GM23248 (cell line): ENCODE results near the gene VSTM1. TPM values are rescaled to one million over a fixed set of nuclear protein-coding genes. Genes with fewer than 3 reads are reported as not detected.

Source experiments
- DNase-seq: peaks from one replicate; pipeline ENCODE4 v3.0.0-alpha.2; 2015
- H2AFZ ChIP-seq: fragments of 200-600 bp; sonication (generic); 2 replicates; pipeline ENCODE4 v1.6.1; 2016; ENCODE audit warnings: antibody characterized with exemption
- H3F3A ChIP-seq: fragments of 200-600 bp; sonication (generic); 2 replicates; pipeline ENCODE4 v1.6.1; 2016; ENCODE audit warnings: mild to moderate bottlenecking, antibody characterized with exemption, mixed run types; ENCODE audit not compliant: insufficient read depth
- H3K27ac ChIP-seq: fragments of 200-600 bp; sonication (generic); 2 replicates; pipeline ENCODE4 v1.5.1; 2016; ENCODE audit warnings: mild to moderate bottlenecking
- H3K27me3 ChIP-seq: fragments of 200-600 bp; sonication (generic); replicated peaks from 2 replicates; pipeline ENCODE4 v1.6.1; 2016; ENCODE audit warnings: mild to moderate bottlenecking; ENCODE audit not compliant: insufficient read depth
- H3K36me3 ChIP-seq: fragments of 200-600 bp; sonication (generic); 2 replicates; pipeline ENCODE4 v1.6.1; 2016; ENCODE audit warnings: low read depth, mild to moderate bottlenecking
- H3K4me1 ChIP-seq: fragments of 200-600 bp; sonication (generic); 2 replicates; pipeline ENCODE4 v1.6.1; 2016; ENCODE audit warnings: mild to moderate bottlenecking; ENCODE audit not compliant: insufficient read depth
- H3K4me2 ChIP-seq: fragments of 200-600 bp; sonication (generic); one replicate; pipeline ENCODE4 v1.6.1; 2016; ENCODE audit warnings: mild to moderate bottlenecking; ENCODE audit not compliant: unreplicated experiment
- H3K4me3 ChIP-seq: fragments of 200-600 bp; sonication (generic); 2 replicates; pipeline ENCODE4 v1.5.1; 2016; ENCODE audit warnings: mild to moderate bottlenecking
- H3K79me2 ChIP-seq: fragments of 200-600 bp; sonication (generic); 2 replicates; pipeline ENCODE4 v1.6.1; 2016; ENCODE audit warnings: mild to moderate bottlenecking; ENCODE audit not compliant: insufficient read depth
- H3K9ac ChIP-seq: fragments of 200-600 bp; sonication (generic); 2 replicates; pipeline ENCODE4 v1.6.1; 2016; ENCODE audit warnings: mild to moderate bottlenecking
- H3K9me2 ChIP-seq: fragments of 200-600 bp; sonication (generic); 2 replicates; pipeline ENCODE4 v1.6.1; 2016; ENCODE audit warnings: mixed run types, mild to moderate bottlenecking, moderate library complexity; ENCODE audit not compliant: insufficient read depth
- H3K9me3 ChIP-seq: fragments of 200-600 bp; sonication (generic); one replicate; pipeline ENCODE4 v1.6.1; 2017; ENCODE audit warnings: low read depth
- H4K20me1 ChIP-seq: fragments of 200-600 bp; sonication (generic); 2 replicates; pipeline ENCODE4 v1.6.0; 2016; ENCODE audit not compliant: insufficient read depth
- EZH2 ChIP-seq: fragments of 200-600 bp; sonication (generic); IDR thresholded peaks from 2 replicates; pipeline ENCODE4 v1.6.1; 2018; ENCODE audit warnings: antibody characterized with exemption, mild to moderate bottlenecking; ENCODE audit not compliant: insufficient read depth, poor library complexity, severe bottlenecking
- EZH2phosphoT487 ChIP-seq: fragments of 200-600 bp; sonication (generic); IDR thresholded peaks from 2 replicates; pipeline ENCODE4 v1.6.1; 2018; ENCODE audit warnings: antibody characterized with exemption, moderate library complexity, mild to moderate bottlenecking, low read depth; ENCODE audit not compliant: insufficient read depth
- WGBS, 2 experiments: methylation state at CpG; one replicate each; pipeline ENCODE4 v1.1.6; 2015 to 2017; ENCODE audit warnings: low lambda C conversion rate in 2 of 2, low coverage in 1 of 2; ENCODE audit errors: missing lambda C conversion rate in 2 of 2; 5-methylcytosine and 5-hydroxymethylcytosine counted together
- in situ Hi-C: fragments of 300-500 bp; cut with MboI; formaldehyde crosslinking; loops from 2 replicates; pipeline ENCODE4 v1.15.0; 2020
- polyA plus RNA-seq: library from polyadenylated mRNA; unstranded; fragments of >200 nt; fragmentation: Nextera tagmentation; extraction: Ambion mirVana; gene quantifications from 2 replicates; pipeline ENCODE4 v1.2.1, GENCODE V29; 2016
- total RNA-seq: library from RNA; depleted of rRNA; stranded (reverse); fragments of >200 nt; shearing (Covaris generic); gene quantifications from 2 replicates; pipeline ENCODE4 v1.2.3, GENCODE V29; 2014

Gene VSTM1
- total and polyA plus RNA-seq, 2 experiments from 2014 or later, result not detected

GRCh38 chr19:54047616-54048015 is 16.1 kb downstream of the VSTM1 start:
- no peak for DNase-seq
- Histone ChIP-seq H3K9me2 (no peaks in the 10 kb centered on the region), H3K27me3 (peaks cover 26% of the 10 kb centered on the region), H3F3A (no peaks in the 10 kb centered on the region), H3K4me3 (no peak overlapping the region), H3K27ac (no peak overlapping the region), H3K9ac (no peak overlapping the region), H3K79me2 (no peaks in the 10 kb centered on the region), H3K36me3 (no peaks in the 10 kb centered on the region), H2AFZ (no peak overlapping the region), H4K20me1 (no peaks in the 10 kb centered on the region), H3K4me1 (no peaks in the 10 kb centered on the region), H3K9me3 (no peaks in the 10 kb centered on the region), H3K4me2 (no peak overlapping the region)
- in situ Hi-C loops, result no loop called here
- no peak for TF ChIP-seq EZH2
- TF ChIP-seq EZH2phosphoT487, result no peak
- 55 to 58% methylated on average over 4 of the region's 4 CpGs for WGBS, 2 experiments

DNA sequence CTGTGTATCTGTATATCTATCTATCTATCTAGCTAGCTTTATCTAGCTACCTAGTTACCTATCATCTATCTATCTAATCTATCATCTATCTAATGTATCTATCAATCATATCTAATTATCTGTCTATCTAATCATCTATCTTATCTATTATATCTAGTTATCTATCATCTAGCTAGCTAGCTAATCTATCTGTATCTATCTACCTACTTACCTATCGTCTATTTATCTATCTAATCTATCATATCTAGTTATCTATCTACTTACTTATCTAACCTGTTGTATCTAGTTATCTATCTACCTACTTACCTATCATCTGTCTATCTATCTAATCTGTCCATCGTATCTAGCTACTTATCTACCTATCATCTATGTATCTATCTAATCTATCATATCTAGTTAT is 17.9 kb downstream of the VSTM1 start:
- no peaks in the 10 kb centered on the region for H3K9me3 ChIP-seq
- no peaks in the 10 kb centered on the region for H4K20me1 ChIP-seq
- H3K4me2 ChIP-seq, result no peak overlapping the region
- WGBS, 2 experiments, result 22 to 27% methylated on average over 2 of the region's 2 CpGs
- DNase-seq, result no peak
- H3K27ac ChIP-seq, result no peak overlapping the region
- H3K9me2 ChIP-seq, result no peaks in the 10 kb centered on the region
- H3K36me3 ChIP-seq, result no peaks in the 10 kb centered on the region
- H3K79me2 ChIP-seq, result no peaks in the 10 kb centered on the region
- peaks cover 26% of the 10 kb centered on the region for H3K27me3 ChIP-seq
- H3K4me3 ChIP-seq, result no peak overlapping the region
- H3K9ac ChIP-seq, result no peak overlapping the region
- H3K4me1 ChIP-seq, result no peaks in the 10 kb centered on the region
- no peaks in the 10 kb centered on the region for H3F3A ChIP-seq
- TF ChIP-seq EZH2 (no peak), EZH2phosphoT487 (no peak)
- in situ Hi-C loops, result no loop called here
- no peak overlapping the region for H2AFZ ChIP-seq

- Histone ChIP-seq H2AFZ (no peak overlapping the region), H3K4me3 (no peak overlapping the region), H3K9me2 (no peaks in the 10 kb centered on the region), H3K27me3 (peaks cover 23% of the 10 kb centered on the region), H4K20me1 (no peaks in the 10 kb centered on the region), H3K36me3 (no peaks in the 10 kb centered on the region), H3K9ac (no peak overlapping the region), H3K27ac (no peak overlapping the region), H3K4me1 (no peaks in the 10 kb centered on the region), H3K4me2 (no peak overlapping the region), H3K9me3 (no peaks in the 10 kb centered on the region), H3K79me2 (no peaks in the 10 kb centered on the region), H3F3A (no peaks in the 10 kb centered on the region)
- 81 to 82% methylated on average over 3 of the region's 3 CpGs for WGBS, 2 experiments
- DNase-seq, result no peak
- no peak for TF ChIP-seq EZH2phosphoT487
- no peak for TF ChIP-seq EZH2
- in situ Hi-C loops, result no loop called here
These were observed 20.7 kb downstream of the VSTM1 start for GRCh38 chr19:54042989-54043388.

GRCh38 chr19:54041969-54042606 is 21.6 kb downstream of the VSTM1 start:
- Histone ChIP-seq H3K4me3 (no peak overlapping the region), H3F3A (no peaks in the 10 kb centered on the region), H3K9me3 (no peaks in the 10 kb centered on the region), H3K4me2 (no peak overlapping the region), H3K36me3 (no peaks in the 10 kb centered on the region), H3K79me2 (no peaks in the 10 kb centered on the region), H3K4me1 (no peaks in the 10 kb centered on the region), H3K27me3 (peaks cover 17% of the 10 kb centered on the region), H3K9me2 (no peaks in the 10 kb centered on the region), H3K9ac (no peak overlapping the region), H3K27ac (no peak overlapping the region), H4K20me1 (no peaks in the 10 kb centered on the region), H2AFZ (no peak overlapping the region)
- 51 to 53% methylated on average over 8 to 9 of the region's 9 CpGs for WGBS, 2 experiments
- no peak for DNase-seq
- in situ Hi-C loops, result no loop called here
- no peak for TF ChIP-seq EZH2
- no peak for TF ChIP-seq EZH2phosphoT487
